TTC549 (cell line): ENCODE measurements around the gene CDK18.

Source experiments
- FAIRE-seq: peaks from 2 replicates; lab custom pipeline; 2012; peaks lifted over from hg19 to GRCh38; lab: Jason Lieb, UNC

The CDK18 gene

DNA sequence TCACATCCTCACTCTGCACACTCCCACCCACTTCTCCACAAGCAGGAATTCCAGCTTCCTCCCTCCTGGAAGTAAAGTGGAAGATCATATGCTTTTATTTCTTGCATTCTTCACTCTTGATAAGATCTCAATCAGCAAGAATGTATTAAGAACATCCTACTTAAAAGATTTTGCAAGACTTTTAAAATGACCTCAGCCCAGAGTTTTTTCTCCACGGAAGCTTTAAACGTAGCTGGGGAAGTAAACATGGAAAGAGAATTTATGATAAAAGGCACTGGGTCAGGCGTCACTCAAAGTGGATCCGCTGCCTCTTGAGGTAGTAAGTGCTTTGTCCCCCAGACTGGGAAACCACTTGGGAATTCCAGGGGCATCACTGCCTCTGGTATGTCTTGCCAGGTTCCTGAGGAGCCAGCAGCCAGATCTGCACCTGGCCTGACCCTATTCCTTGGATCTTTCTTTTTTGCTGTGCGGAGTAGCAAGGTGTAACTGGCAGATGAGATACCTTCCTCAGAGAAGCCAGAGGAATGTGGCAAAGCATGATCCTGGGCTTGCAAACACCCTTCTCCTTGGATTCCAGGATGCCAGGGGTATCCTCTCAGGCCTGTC, 33.9 kb downstream of the CDK18 start:
- FAIRE-seq, result no peak

DNA sequence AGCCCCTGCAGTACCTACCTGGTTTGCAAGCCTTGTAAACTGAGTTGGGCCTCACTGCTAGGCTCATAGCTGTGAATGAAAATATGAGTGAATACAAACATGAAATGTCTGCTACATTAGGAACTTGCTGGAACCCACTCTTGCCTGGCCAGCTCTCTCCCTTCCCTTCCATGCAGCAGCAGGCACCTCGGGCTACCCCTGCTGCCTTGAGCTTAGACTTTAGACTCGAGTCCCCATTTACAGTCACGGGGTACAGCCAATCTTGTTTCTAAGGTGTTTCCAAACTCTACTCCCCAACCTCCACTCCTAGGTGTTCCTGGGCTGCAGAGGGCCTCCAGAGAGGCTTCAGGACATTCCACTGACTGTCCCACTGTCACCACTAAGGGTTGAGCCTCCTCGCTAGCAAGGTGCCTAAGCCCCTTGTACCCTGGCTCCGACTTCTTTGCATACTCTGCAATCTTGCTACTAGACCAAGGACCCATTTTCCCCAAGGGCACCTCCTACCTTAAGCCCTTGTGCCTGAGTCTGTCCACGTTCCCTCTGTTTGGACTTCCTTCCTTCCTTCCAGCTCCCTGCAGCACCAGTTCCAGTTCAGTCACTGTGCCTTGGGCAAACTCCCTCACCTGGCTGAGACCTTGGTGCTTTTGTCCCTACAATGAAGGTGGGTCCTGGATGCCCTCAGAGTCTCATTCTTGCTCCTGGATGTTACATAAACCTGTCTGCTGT, 36.9 kb downstream of the CDK18 start:
- FAIRE-seq, result no peak

DNA sequence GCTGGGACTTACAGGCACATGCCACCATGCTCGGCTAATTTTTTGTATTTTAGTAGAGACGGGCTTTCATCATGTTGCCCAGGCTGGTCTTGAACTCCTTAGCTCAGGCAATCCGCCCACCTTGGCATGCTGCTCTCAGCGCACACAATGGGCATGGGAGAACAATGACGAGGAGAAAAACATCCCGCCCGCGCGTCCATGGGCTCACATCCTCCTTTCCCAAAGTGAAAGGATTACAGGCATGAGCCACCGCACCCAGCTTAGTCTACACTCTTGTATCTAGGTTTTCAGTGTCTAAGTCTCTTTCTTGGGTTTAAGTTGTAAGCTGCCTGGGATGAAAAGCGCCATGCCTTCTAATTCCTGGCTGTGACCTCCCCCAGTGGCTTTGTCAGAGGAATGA, 37.9 kb downstream of the CDK18 start:
- no peak for FAIRE-seq

DNA sequence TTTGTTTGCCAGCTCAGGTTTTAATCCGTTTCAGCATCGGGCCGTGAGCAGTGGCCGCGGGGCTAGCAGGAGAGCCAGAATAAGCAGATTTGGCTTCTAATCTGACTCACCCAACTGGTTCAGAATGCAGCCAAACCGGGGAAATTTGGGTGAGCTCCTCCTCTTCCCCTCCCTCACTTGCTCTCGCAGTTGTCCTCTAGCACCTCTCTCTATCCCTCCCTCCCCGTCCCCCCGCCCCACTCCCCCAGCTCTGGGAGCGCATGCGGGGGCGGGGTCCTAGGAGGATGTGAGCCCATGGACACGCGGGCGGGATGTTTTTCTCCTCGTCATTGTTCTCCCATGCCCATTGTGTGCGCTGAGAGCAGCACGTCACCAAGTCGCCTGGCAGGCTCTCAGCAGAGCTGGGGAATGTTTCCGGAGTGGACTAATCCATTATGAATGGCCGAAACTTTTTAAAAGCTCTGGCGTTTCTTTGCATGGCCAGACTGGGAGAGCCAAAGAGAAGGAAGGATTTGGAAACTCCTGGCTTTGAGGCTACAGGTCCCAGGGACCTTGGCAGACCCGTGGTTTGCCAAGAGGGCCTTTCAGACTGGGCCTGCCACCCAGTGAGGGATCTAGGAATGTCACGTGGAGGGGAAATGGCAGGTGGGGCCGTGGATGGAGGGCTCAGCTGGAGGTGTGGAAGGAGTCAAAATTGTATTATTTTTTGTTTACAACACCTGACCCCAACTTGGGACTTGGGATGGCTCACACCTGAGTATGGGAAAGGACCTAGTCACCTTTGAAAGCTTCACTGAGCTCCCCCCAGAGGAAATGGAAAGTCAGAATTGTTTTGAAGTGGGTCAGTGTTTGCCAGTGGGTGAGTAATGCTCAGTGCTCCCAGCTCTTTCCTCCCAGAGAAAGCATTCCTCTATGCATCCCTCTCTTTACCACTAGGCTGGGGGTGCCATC, 39.2 kb downstream of the CDK18 start:
- no peak for FAIRE-seq

DNA sequence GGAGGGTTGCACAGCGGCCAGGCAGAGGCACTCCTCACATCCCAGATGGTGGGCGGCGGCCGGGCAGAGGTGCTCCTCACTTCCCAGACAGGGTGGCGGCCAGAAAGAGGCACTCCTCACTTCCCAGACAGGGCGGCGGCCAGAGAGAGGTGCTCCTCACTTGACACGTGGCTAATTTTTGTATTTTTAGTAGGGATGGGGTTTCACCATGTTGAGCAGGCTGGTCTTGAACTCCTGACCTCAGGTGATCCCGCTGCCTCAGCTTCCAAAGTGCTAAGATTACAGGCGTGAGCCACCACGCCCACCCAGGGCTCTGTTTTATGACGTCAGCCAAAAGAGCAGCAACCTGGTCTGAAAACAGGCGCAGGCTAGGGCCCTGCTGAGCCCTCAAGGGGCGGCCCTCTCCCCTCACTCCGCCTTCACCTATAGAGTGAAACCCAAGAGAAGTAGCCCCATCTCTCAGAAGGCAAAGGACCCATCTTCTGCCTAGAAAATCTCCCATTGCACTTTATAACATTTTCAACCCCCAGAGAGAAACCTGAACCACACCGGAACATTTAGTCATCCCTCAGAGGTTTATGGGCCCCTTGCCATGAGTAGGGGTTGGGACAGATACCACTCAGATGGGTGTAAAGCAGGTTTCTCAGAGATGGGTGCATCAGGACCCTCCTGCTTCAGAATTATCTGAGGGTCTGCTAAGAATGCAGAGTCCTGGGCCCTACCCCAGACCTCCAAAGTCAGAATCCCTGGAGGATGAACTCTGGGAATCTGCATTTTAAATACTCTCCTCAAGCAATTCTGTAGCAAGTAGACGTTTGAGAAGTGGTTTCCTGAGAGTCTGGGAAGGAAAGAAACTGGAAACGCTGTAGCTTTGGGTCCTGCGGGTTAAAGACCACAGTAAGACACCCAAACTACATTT, 40.8 kb downstream of the CDK18 start:
- FAIRE-seq, result no peak

DNA sequence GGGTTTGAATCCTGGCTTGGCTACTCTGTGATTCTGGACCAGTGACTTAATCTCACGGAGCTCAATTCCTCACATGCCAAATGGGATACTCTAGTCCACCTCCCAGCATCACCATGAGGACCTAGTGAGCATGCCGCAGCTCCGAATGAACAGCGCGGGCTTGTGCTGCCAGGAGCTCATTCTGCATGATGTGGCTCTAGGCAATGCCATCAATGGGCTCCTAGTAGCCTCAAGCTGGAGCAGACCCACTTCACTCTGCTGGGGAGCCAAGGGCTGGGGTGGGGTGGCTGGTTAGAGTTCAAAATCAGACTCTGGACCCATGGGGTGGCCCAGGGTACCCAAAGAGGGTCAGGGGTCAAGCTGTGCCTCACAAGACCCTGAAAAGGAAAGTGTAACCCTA, 41.5 kb downstream of the CDK18 start:
- FAIRE-seq, result no peak

DNA sequence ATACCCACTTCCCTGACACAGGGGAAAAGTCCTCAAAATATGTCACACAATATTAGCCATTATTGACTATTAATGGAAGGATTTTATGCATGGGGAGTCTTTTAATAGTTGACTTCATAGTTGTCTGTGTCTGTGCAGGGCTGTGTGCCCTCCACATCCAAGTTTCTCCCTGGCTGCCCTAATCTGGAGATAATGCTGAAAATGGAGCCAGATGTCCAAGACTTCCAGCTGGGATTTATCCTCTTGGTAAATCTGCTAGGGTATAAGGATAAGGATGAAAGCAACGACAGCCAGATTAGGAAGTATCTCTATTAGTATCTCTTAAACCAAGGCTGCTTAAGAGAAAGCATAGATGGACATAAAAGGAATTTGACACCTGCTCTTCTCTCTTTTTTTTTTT, 42.1 kb downstream of the CDK18 start:
- FAIRE-seq, result no peak

DNA sequence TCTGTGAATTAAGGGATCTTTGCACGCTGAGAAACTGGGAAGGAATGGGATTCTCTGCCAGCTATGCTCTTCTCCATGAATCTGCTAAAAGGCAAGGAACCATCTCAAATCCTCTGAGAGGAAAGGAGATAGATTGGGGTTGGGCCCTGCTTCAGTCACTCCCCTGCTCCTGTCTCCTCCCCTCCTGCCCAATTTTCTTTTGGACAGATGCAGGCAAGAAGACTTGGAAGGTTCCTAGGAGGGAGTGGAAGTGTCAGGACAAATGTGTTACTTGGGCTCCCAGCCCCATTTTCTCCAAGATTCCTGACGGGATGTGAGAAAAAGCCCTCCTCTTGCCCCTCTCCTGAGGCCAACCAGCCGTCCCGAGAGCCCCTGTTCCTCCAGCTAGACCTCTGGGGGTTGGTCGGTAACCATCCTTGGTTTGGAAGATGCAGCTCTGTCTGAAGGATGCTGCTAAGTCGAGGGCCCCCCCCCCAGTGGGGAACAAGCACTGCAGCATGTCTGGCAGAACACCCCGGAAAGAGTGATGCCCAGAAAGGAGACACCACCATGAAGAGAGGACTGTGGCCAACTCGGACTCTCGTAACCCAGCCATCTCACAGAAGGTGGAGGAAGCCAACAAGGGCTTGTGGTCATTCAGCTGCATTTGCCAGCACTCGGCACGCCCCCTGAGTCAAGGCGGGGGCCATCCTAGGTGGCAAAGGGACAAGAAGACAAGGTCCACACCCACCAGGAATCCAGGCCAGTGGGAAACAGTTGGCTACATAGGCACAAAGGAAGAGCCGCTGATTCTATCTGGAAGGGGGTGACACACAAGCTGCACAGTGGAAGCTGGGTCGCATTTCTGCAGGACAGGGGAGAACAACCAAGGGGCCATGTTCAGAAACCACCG, 43.7 kb downstream of the CDK18 start:
- no peak for FAIRE-seq

DNA sequence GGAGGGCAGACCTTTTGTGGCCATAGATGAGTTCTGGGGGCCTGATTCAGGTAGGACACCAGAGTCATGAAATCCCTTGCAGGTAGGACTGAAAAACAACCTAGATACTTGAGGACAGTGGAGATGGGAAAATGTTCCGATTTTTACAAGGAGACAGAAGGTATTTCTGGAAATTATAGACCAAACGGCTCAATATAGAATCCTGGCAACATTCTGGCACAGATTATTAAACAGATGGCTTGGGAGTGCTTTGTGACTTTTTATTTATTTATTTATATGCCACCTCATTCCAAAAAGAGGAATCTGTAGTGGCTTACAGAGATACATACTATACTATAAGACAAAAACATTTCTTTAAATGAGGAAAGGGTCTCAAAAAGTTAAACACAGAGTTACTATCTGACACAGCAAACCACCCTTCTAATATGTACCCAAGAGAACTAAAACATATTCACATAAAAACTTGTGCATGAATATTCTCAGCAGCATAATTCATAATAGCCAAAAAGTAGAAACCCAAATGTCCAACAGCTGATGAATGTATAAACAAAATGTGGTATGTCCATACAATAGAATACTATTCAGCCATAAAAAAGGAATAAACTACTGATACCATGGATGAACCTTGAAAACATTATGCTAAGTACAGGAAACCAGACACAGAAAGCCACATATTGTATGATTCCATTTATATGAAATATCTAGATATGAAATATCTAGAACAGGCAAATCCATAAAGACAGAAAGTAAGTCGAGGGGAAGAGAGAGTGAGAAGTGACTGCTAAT, 49.8 kb downstream of the CDK18 start:
- peak; percentile 50 for FAIRE-seq

DNA sequence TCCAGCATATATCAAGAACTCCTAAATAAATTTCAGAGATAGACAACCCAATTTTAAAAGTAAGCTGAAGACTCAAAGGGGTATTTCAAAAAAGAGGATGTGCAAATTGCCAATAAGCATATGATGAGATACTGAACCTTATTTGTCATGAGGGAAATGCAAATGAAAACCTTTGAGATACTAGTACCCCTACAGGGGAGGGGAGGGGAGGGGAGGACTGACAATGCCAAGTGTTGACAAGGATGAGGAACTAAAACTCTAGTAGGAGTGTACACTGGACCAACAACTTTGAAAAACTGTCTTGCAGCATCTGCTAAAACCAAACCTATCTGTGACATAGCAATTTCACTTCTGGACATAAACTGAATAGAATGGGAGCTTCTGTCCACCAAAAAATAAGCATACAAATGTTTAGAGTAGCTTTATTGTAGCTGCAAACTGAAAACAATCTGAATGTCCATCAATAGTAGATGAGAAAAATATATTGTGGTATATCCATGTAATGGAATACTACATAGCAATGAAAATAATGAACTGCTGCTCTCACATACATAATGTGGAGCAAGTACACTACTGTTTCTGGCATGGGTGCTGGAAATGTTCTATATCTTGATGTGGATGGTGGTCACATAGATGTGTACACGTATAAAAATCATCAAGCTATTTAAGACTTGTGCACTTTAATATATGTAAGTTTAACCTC, 57.2 kb downstream of the CDK18 start:
- no peak for FAIRE-seq

DNA sequence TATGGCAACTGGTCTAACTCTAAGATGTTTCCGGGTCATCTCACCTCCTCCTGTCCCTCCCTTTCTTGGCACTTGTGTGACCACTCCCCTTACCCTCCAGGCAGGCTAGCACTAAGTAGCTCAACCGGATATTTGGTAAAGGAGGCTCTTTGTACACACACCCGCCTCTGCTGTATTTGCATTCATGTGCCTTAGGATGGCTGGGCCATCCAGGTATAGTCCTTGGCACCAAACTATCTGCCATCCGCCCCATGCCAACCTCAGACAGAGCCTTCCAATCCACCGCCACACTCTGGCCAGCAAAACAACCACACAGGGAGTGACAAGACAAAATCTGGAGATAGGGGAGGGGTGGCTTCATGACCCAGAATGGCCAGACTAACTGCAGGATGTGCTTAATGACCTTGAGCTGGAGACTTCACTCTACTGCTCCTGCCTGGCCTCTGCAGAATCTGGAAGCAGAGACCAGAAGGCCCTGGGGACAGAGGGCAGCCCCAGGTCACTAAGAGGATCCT, 59.5 kb downstream of the CDK18 start:
- no peak for FAIRE-seq

DNA sequence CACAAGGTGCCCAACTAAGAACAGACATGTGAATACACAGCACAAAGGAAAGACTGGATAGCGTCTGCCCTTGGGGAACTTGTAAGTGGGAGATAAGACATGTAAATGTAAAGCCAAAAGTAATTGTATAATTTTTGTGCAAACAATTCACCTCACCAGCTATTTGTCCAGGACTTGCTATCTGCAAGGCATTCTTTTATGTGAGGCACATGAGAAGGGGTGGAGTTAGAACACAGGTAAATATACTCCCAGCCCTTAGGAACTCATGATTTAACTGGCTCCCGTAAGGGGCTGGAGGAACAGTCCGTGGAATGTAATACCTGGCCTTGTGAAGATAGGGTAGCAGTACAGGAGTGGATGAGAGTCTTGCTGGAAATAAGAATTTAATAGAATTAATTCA, 61.3 kb downstream of the CDK18 start:
- no peak for FAIRE-seq

DNA sequence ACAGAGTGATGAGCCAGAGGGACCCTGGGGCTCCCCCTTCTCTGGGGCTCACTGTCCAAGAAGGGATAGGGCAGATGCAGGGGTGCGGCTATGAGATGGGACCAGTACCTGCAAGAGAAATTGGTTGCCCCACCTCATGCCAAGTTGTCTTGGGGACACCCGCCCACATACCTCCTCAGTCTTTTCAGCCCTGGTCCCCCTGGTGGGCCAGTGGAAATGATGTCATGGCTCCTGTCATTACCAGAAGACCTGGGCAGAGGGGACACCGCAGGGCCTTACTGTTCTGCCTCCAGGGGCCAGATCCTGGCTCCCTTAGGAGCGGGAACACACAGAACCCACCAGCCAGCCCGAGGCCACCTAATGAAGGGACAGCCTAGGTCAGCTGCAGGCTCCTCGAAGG, 63.2 kb downstream of the CDK18 start:
- FAIRE-seq, result no peak

DNA sequence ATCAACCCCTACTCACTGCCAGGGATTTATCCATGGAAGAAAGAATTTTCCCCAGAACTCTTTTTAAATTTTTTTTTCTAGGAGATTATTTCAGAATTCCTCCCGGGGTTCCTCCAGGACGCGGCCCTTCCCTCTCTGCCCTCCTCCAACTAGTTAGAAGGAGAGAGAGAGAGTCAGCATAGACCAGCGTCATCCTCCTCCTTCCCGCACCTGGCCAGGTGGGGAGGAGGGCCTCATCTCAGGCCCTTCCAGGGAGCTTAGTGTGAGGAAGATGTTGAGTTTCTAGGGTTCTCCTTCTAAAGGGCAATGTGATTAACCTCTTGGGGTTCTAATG, 63.6 kb downstream of the CDK18 start:
- no peak for FAIRE-seq

DNA sequence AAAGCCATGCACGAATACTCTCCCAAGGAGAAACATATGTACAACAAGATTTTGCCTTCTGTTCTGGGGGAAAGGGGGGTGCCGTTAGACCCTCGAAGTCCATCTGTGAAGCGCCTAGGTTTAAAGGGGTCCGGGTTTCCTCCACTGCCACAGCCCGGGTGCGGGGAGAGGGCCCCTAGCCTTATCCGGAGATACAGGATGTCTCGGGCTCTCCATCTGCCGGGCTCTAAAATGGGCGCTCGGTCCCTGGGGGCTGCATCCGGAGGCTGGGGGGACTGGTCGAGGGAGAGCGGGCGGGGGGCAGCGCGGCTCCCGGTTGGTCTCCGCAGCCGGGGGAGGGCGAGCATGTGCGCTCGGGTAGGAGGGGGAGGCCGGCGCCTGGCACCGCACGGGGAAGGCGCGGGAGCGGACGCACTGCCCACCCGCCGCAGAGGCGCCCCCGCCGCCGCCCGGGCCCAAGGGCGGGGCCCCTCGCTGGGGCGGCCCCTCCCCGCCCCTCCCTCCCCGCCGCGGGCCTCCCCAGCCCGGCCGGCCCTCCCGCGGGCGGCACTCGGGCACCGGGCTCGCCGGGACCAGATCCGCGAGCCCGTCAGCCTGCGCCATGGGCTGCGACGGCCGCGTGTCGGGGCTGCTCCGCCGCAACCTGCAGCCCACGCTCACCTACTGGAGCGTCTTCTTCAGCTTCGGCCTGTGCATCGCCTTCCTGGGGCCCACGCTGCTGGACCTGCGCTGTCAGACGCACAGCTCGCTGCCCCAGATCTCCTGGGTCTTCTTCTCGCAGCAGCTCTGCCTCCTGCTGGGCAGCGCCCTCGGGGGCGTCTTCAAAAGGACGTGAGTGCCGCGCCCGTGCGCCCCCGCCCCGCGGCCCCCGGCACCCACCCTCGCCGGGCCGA, 64.2 kb downstream of the CDK18 start:
- FAIRE-seq, result no peak

DNA sequence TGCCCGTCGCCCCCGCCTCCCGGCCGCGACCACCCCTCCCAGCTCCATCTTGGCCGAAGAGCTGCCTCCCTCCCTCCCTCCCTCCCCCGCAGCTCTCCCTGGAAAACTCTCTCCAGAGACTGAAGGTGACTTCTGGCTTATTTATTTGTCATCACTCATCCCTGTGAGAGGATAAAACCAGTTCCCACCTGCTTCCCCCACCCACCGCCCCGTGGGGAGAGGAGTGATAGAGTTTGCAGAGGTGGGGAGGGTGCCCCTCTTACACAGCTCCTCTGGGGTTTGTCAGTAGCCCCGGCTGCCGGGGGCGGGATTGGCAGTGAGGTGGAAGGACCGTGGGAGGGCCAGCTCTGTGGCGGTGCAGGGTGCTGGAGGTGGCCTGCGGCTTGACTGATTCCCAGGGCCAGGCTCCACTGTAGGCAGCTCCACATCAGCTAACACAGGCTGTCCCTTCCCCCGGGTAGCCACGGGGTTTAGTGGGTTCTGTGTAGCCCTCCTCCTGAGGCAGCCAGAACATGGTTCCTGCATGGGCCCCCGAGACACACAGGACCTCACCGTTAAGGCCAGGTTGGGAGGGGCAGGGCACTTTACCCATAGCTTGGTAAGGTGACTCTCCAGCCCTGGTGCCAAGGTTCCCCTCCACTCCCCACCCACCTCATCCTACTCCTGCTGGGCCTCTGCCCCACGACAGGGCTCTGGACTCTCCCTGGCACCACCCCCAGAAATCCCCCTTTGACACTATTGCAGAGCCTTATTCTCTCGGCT, 65.1 kb downstream of the CDK18 start:
- no peak for FAIRE-seq

DNA sequence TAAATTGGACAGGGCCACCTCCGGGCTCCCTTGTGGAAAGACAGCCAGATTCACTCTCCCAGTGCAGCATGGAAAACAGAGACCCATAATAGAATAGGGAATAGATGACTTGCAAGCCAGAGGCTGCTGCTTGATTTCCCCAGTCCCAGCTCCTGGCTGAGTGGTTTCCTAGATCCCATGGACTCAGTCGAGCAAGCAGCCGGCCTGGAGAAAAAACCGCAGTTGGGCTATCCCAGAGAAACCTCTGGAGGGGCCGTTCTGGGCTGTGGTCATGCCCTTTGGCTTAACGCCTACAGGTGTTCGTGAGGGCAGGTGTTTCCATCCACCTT, 65.7 kb downstream of the CDK18 start:
- FAIRE-seq, result no peak
